GM13976 (cell line): ENCODE data around the gene USPL1.

ENCODE experiments used
- DNase-seq: peaks from one replicate; pipeline ENCODE4 v3.0.0; 2012; ENCODE audit warnings: low spot score
- in situ Hi-C: fragments of 300-500 bp; cut with MboI; formaldehyde crosslinking; loops from one replicate; pipeline ENCODE4 v1.12.0; 2022; ENCODE audit warnings: low sequenced_read_pairs, mixed read lengths, inconsistent platforms; ENCODE audit not compliant: unreplicated experiment
- TF ChIP-seq, protein P1 (sequence below): IDR thresholded peaks from 2 replicates; pipeline ENCODE4 v1.5.1; 2012; ENCODE audit warnings: borderline replicate concordance, mild to moderate bottlenecking; ENCODE audit not compliant: insufficient read depth; ENCODE audit errors: extremely low read depth, missing control alignments, control extremely low read depth

Gene USPL1

DNA sequence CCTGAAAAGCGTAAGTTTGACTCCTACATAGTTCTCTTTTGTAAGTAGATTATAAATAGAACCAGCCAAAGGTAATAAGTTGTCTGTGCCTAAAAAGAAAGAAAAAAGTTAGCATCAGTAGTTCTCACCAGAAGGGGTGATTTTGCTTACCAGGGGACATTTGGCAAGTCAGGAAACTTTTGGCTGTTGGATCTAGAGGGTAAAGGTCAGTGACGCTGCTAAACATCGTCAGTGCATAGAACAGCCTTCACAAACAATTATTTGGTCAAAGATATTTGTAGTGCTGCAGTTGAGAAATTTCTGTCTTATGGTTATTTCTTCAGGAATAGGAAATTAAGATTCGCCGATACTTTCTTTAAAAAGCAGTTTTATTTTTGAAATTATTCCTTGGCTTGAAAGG lies 2.0 kb downstream of the USPL1 start:
- in situ Hi-C loops = no loop called here
- TF ChIP-seq, protein P1, sequence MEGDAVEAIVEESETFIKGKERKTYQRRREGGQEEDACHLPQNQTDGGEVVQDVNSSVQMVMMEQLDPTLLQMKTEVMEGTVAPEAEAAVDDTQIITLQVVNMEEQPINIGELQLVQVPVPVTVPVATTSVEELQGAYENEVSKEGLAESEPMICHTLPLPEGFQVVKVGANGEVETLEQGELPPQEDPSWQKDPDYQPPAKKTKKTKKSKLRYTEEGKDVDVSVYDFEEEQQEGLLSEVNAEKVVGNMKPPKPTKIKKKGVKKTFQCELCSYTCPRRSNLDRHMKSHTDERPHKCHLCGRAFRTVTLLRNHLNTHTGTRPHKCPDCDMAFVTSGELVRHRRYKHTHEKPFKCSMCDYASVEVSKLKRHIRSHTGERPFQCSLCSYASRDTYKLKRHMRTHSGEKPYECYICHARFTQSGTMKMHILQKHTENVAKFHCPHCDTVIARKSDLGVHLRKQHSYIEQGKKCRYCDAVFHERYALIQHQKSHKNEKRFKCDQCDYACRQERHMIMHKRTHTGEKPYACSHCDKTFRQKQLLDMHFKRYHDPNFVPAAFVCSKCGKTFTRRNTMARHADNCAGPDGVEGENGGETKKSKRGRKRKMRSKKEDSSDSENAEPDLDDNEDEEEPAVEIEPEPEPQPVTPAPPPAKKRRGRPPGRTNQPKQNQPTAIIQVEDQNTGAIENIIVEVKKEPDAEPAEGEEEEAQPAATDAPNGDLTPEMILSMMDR = no peak
- no peak for DNase-seq

DNA sequence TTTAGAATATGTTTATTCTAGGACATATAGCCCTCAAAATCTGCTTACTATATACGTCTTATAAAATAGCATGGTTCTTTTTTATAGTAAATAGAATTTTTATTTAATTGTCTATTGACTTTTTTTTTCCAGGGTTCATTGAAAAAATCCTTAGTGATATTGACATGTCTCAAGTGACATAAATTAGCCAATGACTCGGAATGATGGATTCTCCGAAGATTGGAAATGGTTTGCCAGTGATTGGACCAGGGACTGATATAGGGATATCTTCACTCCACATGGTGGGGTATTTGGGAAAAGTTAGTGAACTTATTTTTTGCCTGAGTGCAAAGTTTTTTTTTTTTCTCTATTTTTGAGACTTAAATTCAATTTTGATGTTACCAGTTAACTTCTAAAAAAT lies 3.2 kb downstream of the USPL1 start:
- in situ Hi-C loops = no loop called here
- no peak for DNase-seq
- TF ChIP-seq, protein P1 = no peak

DNA sequence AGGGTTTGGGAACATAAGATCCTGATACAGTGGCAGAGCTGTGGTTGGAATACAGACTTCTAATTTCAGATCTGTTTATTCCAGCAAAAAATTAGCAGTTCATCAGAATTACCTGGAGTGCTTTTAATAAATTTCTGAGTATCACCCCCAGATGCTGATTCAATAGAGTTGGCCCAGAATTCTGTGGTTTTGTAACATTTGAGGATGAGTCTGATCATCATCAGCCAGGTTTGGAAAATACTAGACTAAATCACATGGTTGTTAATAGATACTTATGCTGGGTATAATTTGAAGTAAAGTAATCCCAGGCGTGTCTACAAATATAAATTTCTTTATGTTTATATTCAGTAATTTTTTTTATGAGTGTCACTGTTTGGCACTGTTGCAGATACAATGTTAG lies 4.8 kb downstream of the USPL1 start:
- in situ Hi-C loops = no loop called here
- TF ChIP-seq, protein P1 = no peak
- no peak for DNase-seq

DNA sequence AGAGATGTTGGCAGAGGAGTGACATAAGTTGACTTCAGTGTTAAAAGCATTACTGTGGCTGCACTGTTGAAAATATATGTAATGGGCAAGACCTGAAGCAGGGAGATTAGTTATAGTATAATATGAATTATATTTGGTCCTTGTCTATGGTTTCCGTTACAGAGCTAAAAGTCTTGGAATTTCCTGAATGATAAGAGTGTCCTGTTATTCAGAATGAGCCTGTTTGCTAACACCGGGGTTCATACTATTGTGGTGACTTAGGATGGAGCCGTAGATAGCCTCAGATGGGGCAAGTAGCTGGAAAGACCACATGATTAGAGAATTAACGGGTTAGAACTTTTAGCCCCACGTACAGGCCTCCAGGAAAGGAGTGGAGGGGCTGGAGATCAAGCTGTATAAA lies 5.7 kb downstream of the USPL1 start:
- TF ChIP-seq, protein P1 = no peak
- DNase-seq = no peak
- in situ Hi-C loops = no loop called here

DNA sequence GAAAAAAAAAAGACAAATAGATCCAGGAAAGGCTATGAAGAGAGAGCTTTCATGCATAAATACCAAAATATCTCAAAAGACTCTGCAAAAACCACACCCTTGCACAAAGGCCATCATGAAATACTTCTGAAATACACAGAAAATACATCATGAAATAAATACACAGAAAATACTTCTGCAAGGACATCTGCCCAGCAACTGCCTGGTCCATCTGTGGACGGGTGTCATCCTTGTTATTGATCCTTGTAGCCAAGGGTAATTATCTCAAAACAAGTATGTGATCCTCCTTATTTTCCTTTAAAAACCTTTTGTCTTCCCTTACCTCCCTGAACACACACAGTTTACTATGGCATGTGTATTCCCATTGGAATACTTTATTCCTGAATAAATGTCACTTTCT lies 6.9 kb downstream of the USPL1 start:
- in situ Hi-C loops = no loop called here
- TF ChIP-seq, protein P1 = no peak
- no peak for DNase-seq

DNA sequence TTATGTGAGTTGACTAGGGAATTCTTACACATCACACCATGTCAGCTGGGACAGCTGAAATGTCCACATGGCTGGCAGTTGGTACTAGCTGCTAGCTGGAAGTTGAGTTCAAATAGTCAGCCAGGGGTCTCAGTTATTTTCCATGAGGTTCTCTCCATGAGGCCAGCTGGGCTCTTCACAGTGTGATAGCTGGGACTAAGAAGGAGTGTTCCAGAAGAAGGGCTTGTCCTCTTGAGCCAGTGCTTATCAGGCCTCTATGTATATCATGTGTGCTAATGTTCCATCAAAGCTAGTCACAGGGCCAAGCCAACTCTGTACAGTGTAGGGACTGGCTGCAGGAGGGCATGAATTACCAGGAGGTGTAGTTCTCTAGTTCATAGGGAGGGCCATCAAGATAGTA lies 11.8 kb downstream of the USPL1 start:
- TF ChIP-seq, protein P1 = no peak
- no peak for DNase-seq
- in situ Hi-C loops = no loop called here

DNA sequence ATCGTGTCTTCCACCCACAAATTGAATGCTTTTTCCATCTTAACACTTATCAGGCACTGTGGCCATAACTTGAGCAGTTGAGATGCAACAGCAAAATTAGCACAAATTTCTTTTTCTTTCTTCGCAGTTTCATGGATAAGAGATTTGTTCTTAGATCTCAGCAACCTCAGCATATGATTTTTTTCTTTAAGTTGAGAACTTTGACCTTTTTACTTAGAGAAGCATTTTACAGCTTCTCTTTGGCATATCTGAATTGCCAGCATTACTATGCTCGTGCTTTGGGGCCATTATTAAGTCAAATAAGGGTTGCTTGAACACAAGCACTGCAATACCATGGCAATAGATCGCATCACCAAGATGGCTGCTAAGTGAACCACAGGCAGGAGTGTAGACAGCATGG lies 16.1 kb downstream of the USPL1 start:
- TF ChIP-seq, protein P1 = no peak
- DNase-seq = no peak
- in situ Hi-C loops = no loop called here
